NCI-H524 treated with DMSO at 0.1 percent for 48 hours (cell line): ENCODE data around the gene PSME3.
"Not testable (repeated sequence)": the region's sequence is repeated elsewhere in the genome, so short reads cannot be mapped to it uniquely, and the experiment has no call there.

Experiments used
- DNase-seq: peaks from one replicate; lab custom pipeline; 2025; lab: John Stamatoyannopoulos, UW

The PSME3 gene

DNA sequence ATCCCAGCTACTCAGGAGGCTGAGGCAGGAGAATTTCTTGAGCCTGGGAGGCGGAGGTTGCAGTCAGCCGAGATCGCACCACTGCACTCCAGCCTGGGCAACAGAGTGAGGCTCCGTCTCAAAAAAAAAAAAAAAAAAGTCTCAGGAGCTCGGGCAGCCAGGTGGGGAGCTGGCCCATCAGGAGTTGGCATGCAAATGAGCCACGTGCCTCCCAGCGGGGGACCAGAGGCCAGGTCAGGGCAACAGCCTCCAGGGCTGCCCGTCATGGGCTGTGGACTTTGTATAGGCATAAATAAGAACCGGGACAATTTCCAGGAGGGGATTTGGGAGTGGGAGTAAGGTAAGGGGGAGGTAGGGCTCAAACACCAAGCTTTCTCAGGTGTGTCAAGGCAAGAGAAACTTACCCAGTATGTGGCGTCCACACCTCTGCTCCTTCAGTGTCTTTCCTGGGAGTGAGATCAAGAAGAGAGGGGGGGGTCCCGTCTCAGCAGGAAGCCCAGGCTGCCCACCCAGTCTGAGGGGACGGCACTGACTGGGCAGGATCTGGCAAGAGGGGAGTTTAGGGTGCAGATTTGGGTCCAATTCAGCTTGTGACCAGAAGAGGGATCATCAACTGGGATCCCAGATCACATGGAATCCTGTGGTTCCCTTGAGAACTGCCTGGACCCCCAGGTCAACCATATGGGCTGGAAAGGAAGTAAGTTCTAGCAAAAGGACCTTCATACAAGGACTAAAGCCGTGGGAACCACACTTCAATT, 45.1 kb downstream of the PSME3 start:
- no peak for DNase-seq

- no peak for DNase-seq
Observed at GRCh38 chr17:42878924-42879595, 45.9 kb downstream of the PSME3 start.

DNA sequence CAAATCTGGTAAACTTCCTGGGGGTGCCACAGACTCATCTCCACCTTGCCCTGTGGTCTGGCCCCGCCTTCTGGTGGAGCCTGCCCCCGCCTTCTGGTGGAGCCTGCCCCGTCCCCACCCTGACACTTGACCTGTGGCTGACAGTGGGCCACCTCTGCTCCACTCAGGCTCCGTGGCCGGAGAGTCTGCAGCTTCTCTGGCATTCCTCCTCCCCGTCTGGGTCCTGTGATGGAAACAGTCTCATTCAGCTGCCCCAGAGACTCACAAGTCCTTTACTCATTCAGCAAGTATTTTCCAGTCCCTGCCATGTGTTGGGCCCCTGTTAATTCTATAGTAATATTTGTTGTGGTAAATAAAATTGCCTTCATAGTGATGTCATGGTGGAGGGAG, 46.4 kb downstream of the PSME3 start:
- DNase-seq: no peak

DNA sequence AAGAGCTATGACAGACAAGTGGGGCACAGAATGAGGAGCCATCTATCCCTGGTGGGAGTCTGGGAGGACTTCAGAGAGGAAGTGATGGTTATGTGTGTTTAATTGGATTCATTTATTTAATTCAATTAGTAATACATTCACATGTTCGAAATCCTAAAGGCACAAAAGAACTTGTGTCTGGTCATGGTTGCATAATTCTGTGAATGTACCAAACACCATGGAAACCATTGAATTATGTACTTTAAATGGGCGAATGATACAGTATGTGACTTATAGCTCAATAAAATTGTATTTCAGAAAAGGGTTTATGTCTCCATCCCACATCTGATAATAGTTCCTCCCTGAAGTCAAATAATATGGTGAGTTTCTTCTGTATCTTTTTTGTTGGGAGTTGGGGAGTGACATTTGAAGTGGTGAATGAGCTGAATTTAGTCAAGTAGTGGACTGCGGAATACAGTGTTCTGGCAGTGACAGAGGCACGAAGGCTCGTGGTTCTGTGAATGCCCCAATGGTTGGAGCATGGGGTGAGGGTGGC, 47.6 kb downstream of the PSME3 start:
- no peak for DNase-seq

- not testable (repeated sequence) for DNase-seq
Observed at GRCh38 chr17:42881706-42882105, 48.5 kb downstream of the PSME3 start.

- no peak for DNase-seq
Observed at GRCh38 chr17:42882166-42882565, 49.0 kb downstream of the PSME3 start.

GRCh38 chr17:42883802-42884558, 50.8 kb downstream of the PSME3 start:
- DNase-seq: no peak

- DNase-seq: not testable (repeated sequence)
Observed at GRCh38 chr17:42885806-42886205, 52.6 kb downstream of the PSME3 start.

DNA sequence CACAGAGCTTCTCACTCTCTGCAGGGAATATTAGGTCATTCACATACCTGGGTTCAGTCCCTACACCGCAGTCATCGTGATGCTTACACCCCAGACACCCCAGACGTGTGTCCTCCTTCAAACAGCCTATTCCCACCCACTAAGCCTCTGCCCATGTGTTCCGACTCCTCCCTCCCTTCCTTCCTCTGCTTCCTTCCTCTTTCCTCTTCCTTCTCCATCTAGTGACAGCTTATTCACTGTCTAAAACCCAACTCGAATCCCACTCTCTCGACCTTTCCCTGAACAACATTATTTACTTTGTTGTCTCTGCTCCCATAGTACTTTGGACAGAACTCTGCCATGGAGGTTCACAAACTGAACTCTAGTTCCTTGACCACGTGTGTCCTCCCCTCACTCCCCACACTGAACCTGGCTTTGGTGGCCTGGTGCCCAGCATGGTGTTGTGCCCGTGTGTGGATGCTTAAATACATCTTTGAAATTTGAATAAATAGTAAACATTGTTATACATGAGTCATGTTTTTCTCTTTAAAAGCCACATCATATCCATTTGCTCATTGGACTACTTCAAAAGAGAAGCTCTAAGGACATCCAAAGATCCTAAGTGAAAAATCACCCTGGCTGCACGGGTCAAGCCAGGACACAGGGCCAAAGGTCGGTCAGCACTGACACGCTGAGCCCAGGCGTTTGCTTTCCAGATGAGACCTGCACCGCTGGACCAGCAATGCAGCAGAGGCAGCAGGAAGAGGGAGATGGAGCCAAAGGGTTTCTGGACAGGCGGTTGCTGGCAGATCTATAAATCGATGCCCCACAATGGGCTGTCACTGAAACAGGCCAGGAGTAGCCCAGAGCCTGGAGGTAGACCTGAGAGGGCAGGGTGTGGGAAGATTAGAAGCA, 53.3 kb downstream of the PSME3 start:
- no peak for DNase-seq

DNA sequence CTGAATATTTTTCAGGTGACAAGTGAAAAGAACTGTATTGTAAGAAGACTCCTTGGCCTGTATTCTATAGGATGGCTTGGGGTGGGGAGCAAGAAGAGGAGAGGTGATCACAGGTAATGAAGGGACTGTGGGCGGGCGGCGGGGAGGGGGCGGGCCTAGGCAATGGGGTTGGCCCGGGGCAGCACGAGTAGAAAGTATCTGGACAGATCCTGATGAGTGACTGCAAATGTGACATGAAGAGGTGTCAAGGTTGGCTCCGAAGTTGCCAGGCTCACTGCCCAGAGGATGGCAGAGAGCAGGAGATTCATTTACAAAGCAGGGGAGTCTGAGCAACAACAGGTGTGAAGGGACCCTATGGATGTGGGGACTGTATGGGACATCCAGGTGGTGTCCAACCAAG, 56.6 kb downstream of the PSME3 start:
- DNase-seq: no peak

DNA sequence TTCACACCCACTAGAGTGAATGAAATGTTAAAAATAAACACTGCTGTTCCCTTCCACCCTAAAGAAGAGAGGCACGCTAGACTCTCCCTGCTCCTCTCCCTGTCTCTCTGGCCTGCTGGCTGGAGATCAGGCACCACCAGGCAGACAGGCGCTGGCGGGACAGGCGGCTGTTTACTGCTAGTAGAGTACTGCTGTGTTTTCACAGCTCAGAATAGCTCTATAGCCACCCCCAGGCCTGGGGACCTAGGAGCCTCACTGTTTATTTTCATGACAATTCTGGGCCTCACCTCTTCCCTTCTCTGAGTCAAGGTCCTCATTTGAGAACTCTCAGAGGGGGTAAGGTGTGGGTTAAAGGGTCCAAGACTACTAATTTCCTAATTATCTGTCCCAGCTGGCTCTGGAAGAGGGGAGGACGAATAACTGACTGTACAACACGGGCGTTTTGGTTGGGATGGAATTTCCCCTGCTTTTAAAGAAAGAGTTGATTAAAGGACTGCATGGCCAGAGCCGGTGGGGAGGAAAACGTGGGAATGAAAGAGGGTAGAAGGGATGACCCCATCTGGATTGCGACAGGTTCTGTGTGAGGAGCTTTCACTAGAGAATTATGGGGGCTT, 58.4 kb downstream of the PSME3 start:
- DNase-seq: no peak

DNA sequence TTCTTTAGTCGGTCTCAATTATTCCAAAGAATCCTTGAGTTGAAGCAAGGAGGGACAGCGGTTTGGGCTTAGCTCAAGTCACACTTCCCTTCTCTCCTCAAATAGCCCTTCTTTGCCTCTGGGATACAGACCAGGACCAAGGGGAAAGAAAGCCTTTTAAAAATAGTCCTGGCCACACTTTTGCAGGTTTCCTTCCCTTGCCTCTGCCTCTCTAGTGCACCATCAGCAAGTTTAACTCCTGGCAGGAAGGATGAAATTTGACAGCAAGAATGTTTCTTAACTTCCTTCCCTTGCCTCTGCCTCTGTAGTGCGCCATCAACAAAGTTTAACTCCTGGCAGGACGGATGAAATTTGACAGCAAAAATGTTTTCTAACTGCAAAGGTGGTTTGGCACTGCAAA, 60.2 kb downstream of the PSME3 start:
- no peak for DNase-seq
